GM19099 (cell line): ENCODE results near the gene CNTNAP2.

Source experiments
- POLR2A ChIP-seq: IDR thresholded peaks from 3 replicates; pipeline ENCODE4 v1.6.1; 2011; ENCODE audit warnings: low read depth; ENCODE audit not compliant: insufficient read length; ENCODE audit errors: extremely low read depth

The CNTNAP2 gene

GRCh38 chr7:146831875-146832274, 715.3 kb downstream of the CNTNAP2 start:
- TF ChIP-seq POLR2A, result no peak

DNA sequence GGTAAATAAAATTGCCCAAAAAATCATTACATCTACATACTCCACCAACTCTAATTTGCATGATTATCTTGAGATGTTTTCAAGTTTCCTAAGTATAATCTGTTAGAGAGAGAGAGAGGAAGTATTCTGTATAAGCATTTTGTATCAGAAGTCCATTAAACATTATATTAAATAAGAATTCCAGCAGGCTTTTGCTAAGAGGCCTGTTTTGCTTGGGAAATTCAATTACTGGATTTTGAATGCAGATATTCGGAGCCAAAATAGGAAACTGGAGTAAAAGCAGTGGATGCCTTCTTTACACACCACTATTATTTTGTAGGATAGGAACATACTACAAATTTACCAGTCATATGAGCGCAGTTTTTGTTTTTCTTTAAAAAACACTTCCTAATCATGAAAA, 727.8 kb downstream of the CNTNAP2 start:
- TF ChIP-seq POLR2A, result no peak

- TF ChIP-seq POLR2A, result no peak
Observed at GRCh38 chr7:146858690-146859089, 742.1 kb downstream of the CNTNAP2 start.

DNA sequence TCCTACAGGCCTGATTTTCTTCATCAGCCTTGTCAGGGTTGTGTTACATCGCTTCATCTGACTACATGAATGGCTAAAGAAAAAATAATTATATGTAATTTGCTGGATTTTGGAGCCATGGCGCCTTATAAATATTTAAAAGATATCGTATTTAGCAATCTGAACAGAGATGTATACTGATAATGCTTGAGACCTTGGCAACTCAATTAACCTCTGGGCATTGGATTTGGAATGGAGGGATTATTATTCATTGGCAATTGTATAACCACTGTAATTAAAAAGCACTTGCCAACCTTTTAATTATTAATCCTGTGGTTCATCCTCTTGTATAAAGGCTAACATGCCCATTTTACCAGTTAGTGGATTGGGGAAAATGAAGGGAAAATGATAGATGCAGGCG, 745.1 kb downstream of the CNTNAP2 start:
- no peak for TF ChIP-seq POLR2A

DNA sequence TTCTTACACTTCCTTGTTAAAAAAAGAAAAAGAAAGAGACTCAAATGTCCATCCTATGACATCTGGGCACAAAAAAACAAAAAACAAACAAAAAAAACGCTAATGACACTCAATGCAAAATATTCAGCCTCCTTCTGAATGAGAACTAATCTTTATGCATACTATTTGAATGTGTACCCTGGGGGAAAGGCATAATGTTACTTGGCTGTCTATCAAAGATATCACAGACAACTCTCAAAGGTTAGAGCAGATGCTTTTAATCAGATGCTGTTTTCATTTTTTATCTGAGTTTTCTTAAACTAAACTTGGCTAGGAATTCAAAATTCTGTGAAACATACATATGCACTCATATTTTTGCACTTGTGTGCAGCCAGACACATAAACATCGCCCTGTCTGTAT, 745.8 kb downstream of the CNTNAP2 start:
- TF ChIP-seq POLR2A, result no peak

- TF ChIP-seq POLR2A, result no peak
Observed at GRCh38 chr7:146864644-146865043, 748.0 kb downstream of the CNTNAP2 start.

DNA sequence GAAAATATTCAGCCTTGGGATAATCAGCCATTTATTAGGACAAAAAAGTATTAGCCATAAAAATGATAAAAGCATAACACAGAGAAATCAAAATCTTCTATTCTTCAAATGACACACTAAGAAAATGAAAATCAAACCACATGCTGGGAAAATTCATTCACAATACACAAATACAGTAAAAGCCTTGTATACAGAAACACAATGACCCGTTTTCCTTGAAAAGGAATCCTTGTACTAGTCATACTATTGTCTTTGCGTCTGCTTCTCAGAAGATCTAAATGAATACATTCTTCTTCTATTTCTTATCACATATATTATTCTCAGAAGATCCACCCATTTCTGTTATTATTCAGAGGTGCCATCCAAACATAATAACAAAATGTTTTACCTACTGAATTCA, 749.1 kb downstream of the CNTNAP2 start:
- no peak for TF ChIP-seq POLR2A

GRCh38 chr7:146874722-146875121, 758.1 kb downstream of the CNTNAP2 start:
- no peak for TF ChIP-seq POLR2A

DNA sequence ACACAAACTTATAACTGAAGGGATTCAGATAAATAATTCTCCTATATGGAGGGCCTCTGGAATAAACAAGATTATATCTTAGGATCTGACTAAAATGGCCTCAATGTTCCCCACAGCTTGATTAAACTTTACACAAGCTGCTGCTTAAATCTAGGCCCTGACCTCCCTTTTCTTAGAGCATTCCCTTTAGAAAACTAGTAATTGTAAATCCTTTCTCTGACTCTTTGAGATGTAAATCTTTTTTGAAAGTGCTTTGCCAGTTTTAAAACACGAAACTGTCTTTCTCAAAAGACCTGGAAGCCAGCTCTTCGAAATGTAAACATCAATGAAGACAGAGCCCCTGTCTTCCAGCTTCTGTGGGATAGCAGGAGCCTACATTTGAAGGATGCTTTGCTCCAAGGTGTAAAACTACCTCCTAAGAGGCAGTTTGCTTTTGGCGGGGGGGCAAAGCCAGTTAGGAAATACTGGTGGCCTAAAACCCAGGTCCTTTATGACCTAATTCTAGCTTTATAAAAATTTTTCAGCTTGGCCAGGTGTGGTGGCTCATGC, 758.7 kb downstream of the CNTNAP2 start:
- no peak for TF ChIP-seq POLR2A

DNA sequence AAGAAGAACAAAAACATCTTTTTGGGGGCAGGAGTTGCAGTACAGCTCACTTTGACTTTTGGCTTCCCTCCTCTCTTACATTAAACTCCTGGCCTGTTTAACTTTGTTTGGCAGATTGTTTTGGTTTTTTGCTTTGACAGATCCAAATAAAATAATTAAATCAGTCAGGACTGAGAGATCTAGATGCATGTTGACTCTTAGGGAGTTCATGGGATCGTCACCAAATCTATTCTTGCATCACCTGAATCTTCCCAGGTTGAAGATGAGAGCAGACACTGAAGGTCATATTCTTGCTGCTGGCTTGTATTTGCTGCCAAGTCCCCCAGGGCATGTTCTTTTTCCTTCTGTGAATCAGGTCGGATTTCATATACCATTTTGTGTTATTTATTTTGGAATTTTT, 759.4 kb downstream of the CNTNAP2 start:
- no peak for TF ChIP-seq POLR2A

DNA sequence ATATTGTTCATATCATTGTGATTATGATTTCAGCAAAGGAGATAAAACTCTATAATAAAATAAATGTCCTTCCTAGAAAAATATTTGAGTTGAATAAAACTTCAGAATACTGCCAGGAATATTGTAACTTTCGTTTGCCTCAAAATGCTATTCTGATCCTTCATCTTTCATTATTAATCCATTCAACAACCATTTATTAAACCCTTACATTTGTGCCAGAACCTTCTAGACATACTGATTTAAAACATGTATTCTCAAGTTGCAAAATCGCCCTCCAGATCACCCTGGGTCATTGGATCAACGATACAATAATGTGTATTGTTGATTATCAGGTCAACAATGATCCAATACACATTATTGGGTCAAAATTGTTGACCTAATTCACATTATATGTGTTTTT, 759.8 kb downstream of the CNTNAP2 start:
- TF ChIP-seq POLR2A, result no peak

- no peak for TF ChIP-seq POLR2A
Observed at GRCh38 chr7:146878901-146879300, 762.3 kb downstream of the CNTNAP2 start.

- no peak for TF ChIP-seq POLR2A
Observed at GRCh38 chr7:146885231-146885630, 768.6 kb downstream of the CNTNAP2 start.

GRCh38 chr7:146889806-146890555, 773.4 kb downstream of the CNTNAP2 start:
- TF ChIP-seq POLR2A, result no peak

GRCh38 chr7:146892151-146892550, 775.5 kb downstream of the CNTNAP2 start:
- no peak for TF ChIP-seq POLR2A

DNA sequence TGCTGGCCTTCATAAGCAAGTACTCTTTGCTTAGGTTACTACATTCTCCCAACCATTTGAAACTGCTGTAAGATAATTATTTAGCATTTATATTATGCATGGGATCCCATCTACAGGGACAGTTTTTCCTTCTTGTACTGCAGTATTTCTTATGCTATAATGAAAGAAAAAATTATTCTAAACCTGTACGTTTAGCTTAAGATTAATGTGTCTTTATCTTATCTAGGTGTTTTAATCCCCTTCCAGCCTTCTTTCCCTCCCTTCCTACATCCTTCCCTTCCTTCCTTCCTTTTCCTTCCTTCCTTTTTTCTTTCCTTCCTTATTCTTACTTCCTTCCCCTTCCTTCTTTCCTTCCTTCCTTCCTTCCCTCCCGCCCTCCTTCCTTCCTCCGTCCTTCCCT, 778.3 kb downstream of the CNTNAP2 start:
- TF ChIP-seq POLR2A, result no peak

DNA sequence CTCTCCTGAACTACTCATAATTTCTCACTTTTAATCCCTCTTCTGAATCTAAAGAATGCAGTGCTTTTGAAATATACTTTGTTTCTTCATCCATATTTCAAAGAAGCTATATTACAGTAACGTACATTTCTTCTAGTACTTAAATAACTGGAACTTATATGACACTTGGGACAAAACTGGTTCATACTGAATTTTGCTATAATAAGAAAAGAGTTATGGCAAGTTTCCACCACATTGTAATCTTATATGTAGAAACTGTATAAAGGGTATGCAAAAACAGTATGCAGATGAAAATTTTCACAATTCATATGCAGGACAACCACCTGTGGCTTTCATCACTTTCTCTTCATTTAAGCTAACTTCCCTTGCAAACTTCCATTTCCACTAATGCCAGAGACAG, 785.7 kb downstream of the CNTNAP2 start:
- TF ChIP-seq POLR2A, result no peak
